Measurements from ENCODE around the gene GTF3C5. TPM values are rescaled to one million over a fixed set of nuclear protein-coding genes. Genes with fewer than 3 reads are reported as not detected.
"Not testable (repeated sequence)": the region's sequence is repeated elsewhere in the genome, so short reads cannot be mapped to it uniquely, and the experiment has no call there.

Gene GTF3C5
- total RNA-seq, 1 donor: 29.7 TPM

- H3K9me3 ChIP-seq (ENCODE audit: low read depth, low read length): no peaks in the 10 kb centered on the region
- H3K4me3 ChIP-seq (ENCODE audit: low read length): no peak overlapping the region
- H3K27me3 ChIP-seq (ENCODE audit: insufficient read depth, low read length): no peaks in the 10 kb centered on the region
- no peaks in the 10 kb centered on the region for H3K4me1 ChIP-seq (ENCODE audit: insufficient read depth, low read length)
These were observed 57.5 kb downstream of the GTF3C5 start for GRCh38 chr9:133088146-133088750.

GRCh38 chr9:133088756-133089155 is 58.0 kb downstream of the GTF3C5 start:
- no peak overlapping the region for H3K4me3 ChIP-seq (ENCODE audit: low read length)
- H3K27me3 ChIP-seq (ENCODE audit: insufficient read depth, low read length): no peaks in the 10 kb centered on the region
- H3K9me3 ChIP-seq (ENCODE audit: low read depth, low read length): no peaks in the 10 kb centered on the region
- no peaks in the 10 kb centered on the region for H3K4me1 ChIP-seq (ENCODE audit: insufficient read depth, low read length)

- H3K27me3 ChIP-seq (ENCODE audit: insufficient read depth, low read length): no peaks in the 10 kb centered on the region
- H3K9me3 ChIP-seq (ENCODE audit: low read depth, low read length): no peaks in the 10 kb centered on the region
- no peaks in the 10 kb centered on the region for H3K4me1 ChIP-seq (ENCODE audit: insufficient read depth, low read length)
- no peak overlapping the region for H3K4me3 ChIP-seq (ENCODE audit: low read length)
These were observed 58.5 kb downstream of the GTF3C5 start for GRCh38 chr9:133089271-133089671.

GRCh38 chr9:133090187-133090586 is 59.4 kb downstream of the GTF3C5 start:
- no peaks in the 10 kb centered on the region for H3K27me3 ChIP-seq (ENCODE audit: insufficient read depth, low read length)
- H3K9me3 ChIP-seq (ENCODE audit: low read depth, low read length): no peaks in the 10 kb centered on the region
- H3K4me3 ChIP-seq (ENCODE audit: low read length): no peak overlapping the region
- no peaks in the 10 kb centered on the region for H3K4me1 ChIP-seq (ENCODE audit: insufficient read depth, low read length)

- Histone ChIP-seq H3K27me3 (ENCODE audit: insufficient read depth, low read length) (no peaks in the 10 kb centered on the region), H3K4me3 (ENCODE audit: low read length) (no peak overlapping the region), H3K4me1 (ENCODE audit: insufficient read depth, low read length) (no peaks in the 10 kb centered on the region), H3K9me3 (ENCODE audit: low read depth, low read length) (peaks cover 3% of the 10 kb centered on the region)
These were observed 60.1 kb downstream of the GTF3C5 start for GRCh38 chr9:133090752-133091385.

GRCh38 chr9:133094351-133094750 is 63.6 kb downstream of the GTF3C5 start:
- not testable (repeated sequence) for H3K4me1 ChIP-seq (ENCODE audit: insufficient read depth, low read length); H3K4me3 ChIP-seq (ENCODE audit: low read length); H3K27me3 ChIP-seq (ENCODE audit: insufficient read depth, low read length); H3K9me3 ChIP-seq (ENCODE audit: low read depth, low read length)

- Histone ChIP-seq H3K4me1 (ENCODE audit: insufficient read depth, low read length) (no peaks in the 10 kb centered on the region), H3K9me3 (ENCODE audit: low read depth, low read length) (peaks cover 7% of the 10 kb centered on the region), H3K27me3 (ENCODE audit: insufficient read depth, low read length) (no peaks in the 10 kb centered on the region), H3K4me3 (ENCODE audit: low read length) (no peak overlapping the region)
These were observed 64.1 kb downstream of the GTF3C5 start for GRCh38 chr9:133094842-133095393.

GRCh38 chr9:133098104-133098754 is 67.4 kb downstream of the GTF3C5 start:
- Histone ChIP-seq H3K4me3 (ENCODE audit: low read length) (no peak overlapping the region), H3K4me1 (ENCODE audit: insufficient read depth, low read length) (no peaks in the 10 kb centered on the region), H3K9me3 (ENCODE audit: low read depth, low read length) (peaks cover 7% of the 10 kb centered on the region), H3K27me3 (ENCODE audit: insufficient read depth, low read length) (no peaks in the 10 kb centered on the region)

GRCh38 chr9:133098871-133099270 is 68.1 kb downstream of the GTF3C5 start:
- no peak overlapping the region for H3K4me3 ChIP-seq (ENCODE audit: low read length)
- no peaks in the 10 kb centered on the region for H3K27me3 ChIP-seq (ENCODE audit: insufficient read depth, low read length)
- no peaks in the 10 kb centered on the region for H3K4me1 ChIP-seq (ENCODE audit: insufficient read depth, low read length)
- peaks cover 7% of the 10 kb centered on the region for H3K9me3 ChIP-seq (ENCODE audit: low read depth, low read length)

- H3K27me3 ChIP-seq (ENCODE audit: insufficient read depth, low read length): no peaks in the 10 kb centered on the region
- H3K4me3 ChIP-seq (ENCODE audit: low read length): no peak overlapping the region
These were observed 69.1 kb downstream of the GTF3C5 start for GRCh38 chr9:133099726-133100505.

GRCh38 chr9:133100506-133101355 is 69.9 kb downstream of the GTF3C5 start:
- Histone ChIP-seq H3K9me3 (ENCODE audit: low read depth, low read length) (peaks cover 6% of the 10 kb centered on the region), H3K4me1 (ENCODE audit: insufficient read depth, low read length) (no peaks in the 10 kb centered on the region), H3K27me3 (ENCODE audit: insufficient read depth, low read length) (no peaks in the 10 kb centered on the region), H3K4me3 (ENCODE audit: low read length) (no peak overlapping the region)

More at GRCh38 chr9:133099726-133100505, 69.1 kb downstream of the GTF3C5 start:
- Histone ChIP-seq H3K4me1 (ENCODE audit: insufficient read depth, low read length) (no peaks in the 10 kb centered on the region), H3K9me3 (ENCODE audit: low read depth, low read length) (peaks cover 7% of the 10 kb centered on the region)

GRCh38 chr9:133101356-133102189 is 70.8 kb downstream of the GTF3C5 start:
- H3K9me3 ChIP-seq (ENCODE audit: low read depth, low read length): no peaks in the 10 kb centered on the region
- no peak overlapping the region for H3K4me3 ChIP-seq (ENCODE audit: low read length)
- no peaks in the 10 kb centered on the region for H3K4me1 ChIP-seq (ENCODE audit: insufficient read depth, low read length)
- no peaks in the 10 kb centered on the region for H3K27me3 ChIP-seq (ENCODE audit: insufficient read depth, low read length)

- Histone ChIP-seq H3K9me3 (ENCODE audit: low read depth, low read length) (no peaks in the 10 kb centered on the region), H3K27me3 (ENCODE audit: insufficient read depth, low read length) (no peaks in the 10 kb centered on the region), H3K4me3 (ENCODE audit: low read length) (no peak overlapping the region), H3K4me1 (ENCODE audit: insufficient read depth, low read length) (no peaks in the 10 kb centered on the region)
These were observed 71.6 kb downstream of the GTF3C5 start for GRCh38 chr9:133102190-133103021.
